ENCODE measurements around the gene TMC2.

- TF ChIP-seq CTCF (IDR thresholded peaks at IDR 0.05) (no peak), POLR2A (IDR thresholded peaks at IDR 0.05) (no peak)
Measured at GRCh38 chr20:2519115-2519809, 17.1 kb upstream of the TMC2 start.
